NCI-H748 treated with DMSO at 0.1 percent for 48 hours (cell line): ENCODE results near the gene HOXA7.

Experiments used
- DNase-seq: peaks from one replicate; lab custom pipeline; 2025; lab: John Stamatoyannopoulos, UW

The HOXA7 gene

GRCh38 chr7:27147199-27148030, 9.1 kb downstream of the HOXA7 start, which contains the start of gene HOXA6:
TSS of gene HOXA6 (minus strand) at chr7:27147774. CDS start at chr7:27147749, 25 bp downstream.
- peak; percentile 61 for DNase-seq

DNA sequence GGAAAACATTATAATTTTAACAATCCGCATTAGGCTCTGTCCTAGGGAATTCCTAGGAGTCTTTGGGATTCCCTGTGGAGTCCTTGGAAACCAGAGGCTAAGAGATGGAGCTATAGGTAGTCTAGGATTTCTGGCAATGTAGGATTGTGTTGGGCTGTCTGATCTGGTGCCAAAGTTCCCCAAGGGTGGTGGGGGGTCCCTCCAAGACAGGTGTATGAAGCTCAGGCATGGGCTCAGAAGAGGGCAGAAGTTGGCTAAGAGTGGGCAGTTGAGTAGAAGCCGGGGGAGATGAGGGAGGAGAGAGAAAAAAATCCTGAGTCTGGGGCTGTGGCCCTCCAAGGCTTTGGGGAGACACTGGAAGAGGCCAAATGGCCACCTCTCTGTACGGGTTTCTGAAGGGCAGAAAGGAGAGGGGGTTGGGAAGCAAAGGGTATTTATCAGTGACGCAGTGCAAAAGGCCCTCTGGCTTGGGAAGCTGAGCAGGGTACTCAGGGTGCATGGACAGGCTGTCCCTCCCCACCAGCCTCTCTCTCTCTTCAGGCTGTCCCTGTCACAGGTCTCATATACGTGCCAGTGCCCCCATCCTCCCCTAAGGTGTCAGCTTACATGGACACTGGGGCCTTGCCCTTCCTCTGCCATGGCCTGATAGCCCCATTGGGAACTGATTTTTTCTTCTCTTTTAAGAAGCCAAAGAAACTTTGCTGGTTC, 9.8 kb downstream of the HOXA7 start:
- DNase-seq, result no peak

GRCh38 chr7:27145914-27146412, 10.5 kb downstream of the HOXA7 start:
- no peak for DNase-seq

- no peak for DNase-seq
Observed at GRCh38 chr7:27145165-27145913, 11.1 kb downstream of the HOXA7 start.

GRCh38 chr7:27144781-27145164, 11.7 kb downstream of the HOXA7 start:
- no peak for DNase-seq

- no peak for DNase-seq
Observed at GRCh38 chr7:27143950-27144780, 12.3 kb downstream of the HOXA7 start.

DNA sequence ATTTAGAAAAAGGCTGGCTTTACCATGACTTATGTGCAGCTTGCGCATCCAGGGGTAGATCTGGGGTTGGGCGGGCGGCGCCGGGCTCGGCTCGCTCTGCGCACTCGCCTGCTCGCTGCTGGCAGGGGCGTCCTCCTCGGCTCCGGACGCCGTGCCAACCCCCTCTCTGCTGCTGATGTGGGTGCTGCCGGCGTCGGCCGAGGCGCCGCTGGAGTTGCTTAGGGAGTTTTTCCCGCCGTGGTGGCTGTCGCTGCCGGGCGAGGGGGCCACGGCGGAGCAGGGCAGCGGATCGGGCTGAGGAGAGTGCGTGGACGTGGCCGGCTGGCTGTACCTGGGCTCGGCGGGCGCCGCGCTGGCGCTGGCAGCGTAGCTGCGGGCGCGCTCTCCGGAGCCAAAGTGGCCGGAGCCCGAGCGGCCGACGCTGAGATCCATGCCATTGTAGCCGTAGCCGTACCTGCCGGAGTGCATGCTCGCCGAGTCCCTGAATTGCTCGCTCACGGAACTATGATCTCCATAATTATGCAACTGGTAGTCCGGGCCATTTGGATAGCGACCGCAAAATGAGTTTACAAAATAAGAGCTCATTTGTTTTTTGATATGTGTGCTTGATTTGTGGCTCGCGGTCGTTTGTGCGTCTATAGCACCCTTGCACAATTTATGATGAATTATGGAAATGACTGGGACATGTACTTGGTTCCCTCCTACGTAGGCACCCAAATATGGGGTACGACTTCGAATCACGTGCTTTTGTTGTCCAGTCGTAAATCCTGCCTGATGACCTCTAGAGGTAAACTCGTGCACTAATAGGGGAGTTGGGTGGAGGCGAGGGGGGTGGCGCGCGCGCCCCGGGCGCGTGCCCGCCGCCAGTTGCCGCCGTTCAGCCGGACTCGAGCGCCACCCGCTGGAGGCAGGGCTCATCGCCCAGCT, 13.2 kb downstream of the HOXA7 start, which contains the start of gene HOXA5:
HOXA5 (minus strand) TSS at position 659 of the 927 bp plus-strand sequence; CDS start at position 585, 74 bp downstream.
- DNase-seq, result peak; percentile 81

DNA sequence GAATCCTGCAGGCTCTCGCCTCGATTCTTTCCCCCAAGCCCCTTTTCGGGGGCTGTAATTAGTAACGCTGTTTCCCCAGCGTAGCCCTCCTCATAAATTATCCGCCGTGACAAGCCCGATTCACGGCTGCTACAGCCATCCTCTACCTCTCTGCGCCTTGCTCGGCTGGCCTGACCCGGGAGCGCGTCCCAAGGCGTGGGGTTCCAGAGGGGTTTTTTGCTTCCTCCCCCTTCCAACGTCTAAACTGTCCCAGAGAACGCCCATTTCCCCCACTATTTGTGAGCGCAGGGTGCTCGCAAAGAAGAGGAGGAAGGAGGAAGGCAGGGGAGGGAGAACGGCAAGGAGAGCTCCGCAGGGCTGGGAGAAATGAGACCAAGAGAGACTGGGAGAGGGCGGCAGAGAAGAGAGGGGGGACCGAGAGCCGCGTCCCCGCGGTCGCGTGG, 13.9 kb downstream of the HOXA7 start:
- DNase-seq, result no peak

DNA sequence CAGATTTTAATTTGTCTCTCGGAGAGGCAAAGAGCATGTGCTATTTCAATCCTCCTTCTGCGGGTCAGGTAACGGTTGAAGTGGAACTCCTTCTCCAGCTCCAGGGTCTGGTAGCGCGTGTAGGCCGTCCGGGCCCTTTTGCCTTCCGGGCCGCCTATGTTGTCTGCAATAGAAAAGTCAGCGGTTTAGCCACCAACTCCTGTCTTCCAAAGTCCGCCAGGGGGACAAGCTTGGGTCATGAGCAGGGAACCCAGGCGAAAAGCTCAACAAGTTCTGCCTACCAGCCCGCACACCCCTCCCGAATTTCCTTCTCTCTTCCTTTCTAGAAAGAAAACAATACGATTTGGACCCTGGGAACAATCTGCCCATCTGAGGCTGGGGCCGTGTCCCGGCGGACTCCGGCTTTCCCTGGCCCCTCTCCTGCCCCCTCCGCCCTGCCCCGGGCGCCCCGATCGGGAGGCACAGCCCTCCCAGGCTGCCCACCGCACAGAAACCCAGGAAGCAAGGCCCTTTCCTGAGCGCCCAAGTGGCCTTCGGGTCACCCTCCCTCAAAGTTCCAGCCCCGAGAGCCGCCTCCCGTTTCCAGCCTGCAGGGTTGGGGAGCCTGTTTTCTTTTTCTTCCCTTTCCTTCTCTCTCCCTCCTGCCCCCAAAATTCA, 14.4 kb downstream of the HOXA7 start:
- DNase-seq, result no peak

- no peak for DNase-seq
Observed at GRCh38 chr7:27141137-27141922, 15.1 kb downstream of the HOXA7 start.

- no peak for DNase-seq
Observed at GRCh38 chr7:27140126-27140857, 16.2 kb downstream of the HOXA7 start.

DNA sequence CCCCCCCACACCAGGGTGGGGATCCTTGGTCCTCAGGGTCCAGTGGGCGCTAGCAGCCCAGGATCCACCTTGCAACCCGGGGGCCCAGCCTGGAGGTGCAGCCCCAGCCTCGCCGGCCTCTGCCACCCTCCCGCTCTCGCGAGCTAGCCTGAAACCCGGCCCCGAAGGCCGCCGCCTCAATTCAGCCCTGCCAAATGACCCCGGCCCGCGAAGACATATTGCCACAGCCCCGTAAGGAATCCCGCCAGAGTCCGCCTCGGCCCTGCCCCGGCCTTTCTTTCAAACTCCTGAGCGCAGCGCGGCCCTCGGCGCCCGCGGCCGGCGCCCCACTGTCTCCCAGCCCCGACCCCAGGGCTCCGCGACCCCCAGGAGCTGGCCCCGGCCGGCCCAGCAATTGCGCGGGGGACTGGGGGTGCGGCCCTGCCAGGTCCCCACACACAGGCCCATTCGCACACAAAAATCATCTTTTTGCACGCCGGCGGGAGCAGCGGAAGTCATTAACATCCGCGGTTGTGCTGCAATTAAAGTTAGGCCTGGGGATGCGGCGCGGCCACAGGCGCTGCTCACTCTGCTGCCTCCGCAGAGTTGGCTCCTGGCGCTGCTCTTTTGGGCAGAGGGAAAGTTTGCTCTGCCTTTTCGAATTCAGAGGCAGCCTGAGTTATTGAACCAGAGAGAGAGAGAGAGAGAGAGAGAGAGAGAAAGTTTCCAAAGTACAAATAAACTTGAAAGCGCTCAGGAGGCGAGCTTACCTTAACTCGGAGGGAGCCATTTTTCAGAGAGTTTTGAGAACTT, 16.9 kb downstream of the HOXA7 start:
- no peak for DNase-seq

- DNase-seq, result no peak
Observed at GRCh38 chr7:27138985-27139333, 17.5 kb downstream of the HOXA7 start.

GRCh38 chr7:27138472-27138871, 18.0 kb downstream of the HOXA7 start:
- DNase-seq, result no peak

GRCh38 chr7:27137640-27138315, 18.7 kb downstream of the HOXA7 start:
- DNase-seq, result no peak

DNA sequence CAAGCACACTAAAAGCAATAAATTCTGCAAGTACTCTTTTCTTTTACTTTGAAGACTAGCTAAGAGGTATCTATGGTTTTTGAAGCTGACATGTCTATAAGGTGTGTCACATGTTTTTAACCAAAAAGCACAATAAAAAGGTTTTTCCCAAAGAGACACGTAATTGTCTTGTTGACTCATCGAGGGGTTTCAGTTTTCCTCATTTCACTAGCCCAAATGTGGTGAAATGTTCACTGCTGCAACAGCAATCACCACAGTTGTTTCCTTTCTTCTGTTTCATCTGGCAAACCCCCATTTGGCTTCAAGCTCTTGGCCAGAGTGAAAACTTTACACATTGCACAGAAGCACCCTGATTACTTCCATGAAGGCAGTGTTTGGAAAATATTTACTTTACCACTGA, 22.1 kb downstream of the HOXA7 start:
- no peak for DNase-seq
